ENCODE results near the gene SPSB2.

GRCh38 chr12:6871052-6871957 is 1.8 kb downstream of the SPSB2 start:
- TF ChIP-seq, protein P1, sequence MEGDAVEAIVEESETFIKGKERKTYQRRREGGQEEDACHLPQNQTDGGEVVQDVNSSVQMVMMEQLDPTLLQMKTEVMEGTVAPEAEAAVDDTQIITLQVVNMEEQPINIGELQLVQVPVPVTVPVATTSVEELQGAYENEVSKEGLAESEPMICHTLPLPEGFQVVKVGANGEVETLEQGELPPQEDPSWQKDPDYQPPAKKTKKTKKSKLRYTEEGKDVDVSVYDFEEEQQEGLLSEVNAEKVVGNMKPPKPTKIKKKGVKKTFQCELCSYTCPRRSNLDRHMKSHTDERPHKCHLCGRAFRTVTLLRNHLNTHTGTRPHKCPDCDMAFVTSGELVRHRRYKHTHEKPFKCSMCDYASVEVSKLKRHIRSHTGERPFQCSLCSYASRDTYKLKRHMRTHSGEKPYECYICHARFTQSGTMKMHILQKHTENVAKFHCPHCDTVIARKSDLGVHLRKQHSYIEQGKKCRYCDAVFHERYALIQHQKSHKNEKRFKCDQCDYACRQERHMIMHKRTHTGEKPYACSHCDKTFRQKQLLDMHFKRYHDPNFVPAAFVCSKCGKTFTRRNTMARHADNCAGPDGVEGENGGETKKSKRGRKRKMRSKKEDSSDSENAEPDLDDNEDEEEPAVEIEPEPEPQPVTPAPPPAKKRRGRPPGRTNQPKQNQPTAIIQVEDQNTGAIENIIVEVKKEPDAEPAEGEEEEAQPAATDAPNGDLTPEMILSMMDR (conservative IDR thresholded peaks at IDR 0.05; ENCODE audit: low read length), result no peak
- no peak for TF ChIP-seq EZH2phosphoT487 (IDR thresholded peaks at IDR 0.05; ENCODE audit: borderline replicate concordance)
